DOHH2 (cell line): ENCODE results near the gene SMOC2.

ENCODE experiments used
- CTCF ChIP-seq: fragments of 200-600 bp; sonication (generic); IDR thresholded peaks from one replicate; pipeline ENCODE4 v1.5.1; 2014; ENCODE audit warnings: antibody characterized with exemption, mild to moderate bottlenecking, low read depth, low read length; ENCODE audit not compliant: poor library complexity, severe bottlenecking
- EZH2phosphoT487 ChIP-seq: fragments of 200-600 bp; sonication (generic); IDR thresholded peaks from 2 replicates; pipeline ENCODE4 v1.6.1; 2017; ENCODE audit warnings: borderline replicate concordance, mild to moderate bottlenecking, antibody characterized with exemption, low read length, moderate library complexity, mixed read lengths

DNA sequence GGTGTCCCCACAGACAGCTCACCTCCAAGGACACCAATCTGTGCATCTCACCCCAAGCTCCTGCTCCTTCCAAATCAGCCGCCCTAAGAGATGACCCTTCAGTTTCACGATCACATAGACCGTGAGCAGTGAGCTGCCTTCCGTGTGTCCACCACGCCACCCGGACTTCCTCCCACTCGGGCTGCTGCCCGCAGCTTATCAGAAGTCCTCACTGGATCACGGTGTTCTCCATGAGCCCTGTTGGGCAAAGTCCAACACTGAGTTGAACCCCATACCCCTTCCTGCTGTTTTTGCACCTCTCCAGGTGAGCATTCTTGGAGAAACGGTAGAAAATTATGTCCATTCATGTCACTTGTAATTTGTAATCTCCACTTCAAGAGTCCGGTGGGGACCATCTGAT lies 234.4 kb downstream of the SMOC2 start:
- TF ChIP-seq CTCF (no peak), EZH2phosphoT487 (no peak)
